ENCODE data around the gene CERS3. TPM values are rescaled to one million over a fixed set of nuclear protein-coding genes. Genes with fewer than 3 reads are reported as not detected.

Gene CERS3
- polyA plus RNA-seq, 1 of the 3 experiments (the other 2 are of a cell fraction) = not detected

DNA sequence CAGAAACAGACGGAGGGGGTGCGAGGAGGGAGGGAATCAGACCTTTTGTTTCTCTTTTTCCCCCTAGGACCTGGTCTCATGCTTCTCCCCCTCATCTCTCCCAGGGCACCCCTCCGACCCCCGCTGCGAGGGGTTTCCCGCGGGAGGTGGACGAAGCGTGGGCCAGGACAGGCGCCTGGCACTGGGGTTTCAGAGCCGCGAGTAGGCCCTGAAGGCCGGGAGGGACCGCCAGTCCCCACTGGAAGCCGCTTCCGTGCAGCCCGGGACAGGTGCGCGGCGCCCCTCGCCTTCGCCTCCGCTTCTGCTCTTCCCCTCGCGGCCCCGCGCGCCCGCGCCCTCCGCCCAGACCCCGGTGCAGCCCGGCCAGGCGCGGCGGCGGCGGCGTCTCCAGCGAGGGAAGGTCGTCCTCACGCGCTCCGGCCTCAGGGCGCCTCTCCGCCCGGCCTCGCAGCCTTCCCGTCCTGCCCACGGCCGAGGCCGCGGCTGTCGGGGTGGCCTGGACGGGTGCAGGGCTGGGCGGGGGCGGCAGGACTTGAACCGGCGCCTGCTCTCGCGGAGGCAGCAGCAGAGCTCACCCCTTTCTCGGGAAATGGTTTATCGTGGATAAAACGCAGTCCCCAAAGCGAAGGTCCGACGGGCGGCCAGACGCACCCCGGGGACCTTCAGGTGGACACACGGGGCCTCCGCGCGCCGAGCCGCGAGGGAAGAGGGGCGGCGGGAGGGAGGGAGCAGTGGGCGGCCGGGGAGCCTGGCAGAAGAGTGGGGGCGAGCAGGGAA lies 155.4 kb downstream of the CERS3 start:
- Histone ChIP-seq H3K9me3 (no peaks in the 10 kb centered on the region), H3K36me3 (replicated peaks in 1 of 2; ENCODE audit: control insufficient read depth in 1 of 2, insufficient read depth in 2 of 2, low read length in 1 of 2) (no peaks in the 10 kb centered on the region), H3K4me1 (ENCODE audit: control insufficient read depth in 1 of 2, insufficient read depth in 2 of 2, low read depth in 1 of 2, low read length in 1 of 2) (no peaks in the 10 kb centered on the region), H3K27me3 (ENCODE audit: insufficient read depth) (no peaks in the 10 kb centered on the region), H3K9ac (no peak overlapping the region), H3K79me2 (ENCODE audit: insufficient read depth) (no peaks in the 10 kb centered on the region), H3K4me3 (ENCODE audit: low read depth in 2 of 2, low read length in 1 of 2) (no peak overlapping the region), H3F3A (replicated peaks; ENCODE audit: insufficient read depth) (no peaks in the 10 kb centered on the region), H3K4me2 (no peak overlapping the region), H3K27ac (ENCODE audit: low read depth in 2 of 2, low read length in 1 of 2) (no peak overlapping the region), H2AFZ (ENCODE audit: low read depth) (no peak overlapping the region), H4K20me1 (ENCODE audit: insufficient read depth) (no peaks in the 10 kb centered on the region), H3K9me2 (no peaks in the 10 kb centered on the region)
- ChIA-PET CTCF (interaction anchor here (1.0 to 1.9 kb wide), 2 partner anchors 24 kb away, joined by 7 to 9 read pairs; no protein-coding TSS in a partner anchor), POLR2A (no interaction called here)
- DNase-seq = peak; percentile 59
- WGBS (ENCODE audit: low lambda C conversion rate) = 36% methylated on average over 29 of the region's 82 CpGs
- TF ChIP-seq, protein P1, sequence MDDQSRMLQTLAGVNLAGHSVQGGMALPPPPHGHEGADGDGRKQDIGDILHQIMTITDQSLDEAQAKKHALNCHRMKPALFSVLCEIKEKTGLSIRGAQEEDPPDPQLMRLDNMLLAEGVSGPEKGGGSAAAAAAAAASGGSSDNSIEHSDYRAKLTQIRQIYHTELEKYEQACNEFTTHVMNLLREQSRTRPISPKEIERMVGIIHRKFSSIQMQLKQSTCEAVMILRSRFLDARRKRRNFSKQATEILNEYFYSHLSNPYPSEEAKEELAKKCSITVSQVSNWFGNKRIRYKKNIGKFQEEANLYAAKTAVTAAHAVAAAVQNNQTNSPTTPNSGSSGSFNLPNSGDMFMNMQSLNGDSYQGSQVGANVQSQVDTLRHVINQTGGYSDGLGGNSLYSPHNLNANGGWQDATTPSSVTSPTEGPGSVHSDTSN (IDR thresholded peaks at IDR 0.05) = no peak
- no peak for TF ChIP-seq TAF1 (IDR thresholded peaks at IDR 0.05; ENCODE audit: borderline replicate concordance, low read depth, low read length)
- no peak for TF ChIP-seq FOXM1 (IDR thresholded peaks at IDR 0.05; ENCODE audit: low read depth)
- no peak for TF ChIP-seq TCF12 (IDR thresholded peaks at IDR 0.05)
- no peak for TF ChIP-seq NRF1 (IDR thresholded peaks at IDR 0.05; ENCODE audit: low read depth, low read length)
- TF ChIP-seq, protein P2, sequence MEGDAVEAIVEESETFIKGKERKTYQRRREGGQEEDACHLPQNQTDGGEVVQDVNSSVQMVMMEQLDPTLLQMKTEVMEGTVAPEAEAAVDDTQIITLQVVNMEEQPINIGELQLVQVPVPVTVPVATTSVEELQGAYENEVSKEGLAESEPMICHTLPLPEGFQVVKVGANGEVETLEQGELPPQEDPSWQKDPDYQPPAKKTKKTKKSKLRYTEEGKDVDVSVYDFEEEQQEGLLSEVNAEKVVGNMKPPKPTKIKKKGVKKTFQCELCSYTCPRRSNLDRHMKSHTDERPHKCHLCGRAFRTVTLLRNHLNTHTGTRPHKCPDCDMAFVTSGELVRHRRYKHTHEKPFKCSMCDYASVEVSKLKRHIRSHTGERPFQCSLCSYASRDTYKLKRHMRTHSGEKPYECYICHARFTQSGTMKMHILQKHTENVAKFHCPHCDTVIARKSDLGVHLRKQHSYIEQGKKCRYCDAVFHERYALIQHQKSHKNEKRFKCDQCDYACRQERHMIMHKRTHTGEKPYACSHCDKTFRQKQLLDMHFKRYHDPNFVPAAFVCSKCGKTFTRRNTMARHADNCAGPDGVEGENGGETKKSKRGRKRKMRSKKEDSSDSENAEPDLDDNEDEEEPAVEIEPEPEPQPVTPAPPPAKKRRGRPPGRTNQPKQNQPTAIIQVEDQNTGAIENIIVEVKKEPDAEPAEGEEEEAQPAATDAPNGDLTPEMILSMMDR (IDR thresholded peaks at IDR 0.05) = no peak
- no peak for TF ChIP-seq IRF3 (IDR thresholded peaks at IDR 0.05; ENCODE audit: low read depth, low read length)
- no peak for TF ChIP-seq EZH2phosphoT487 (IDR thresholded peaks at IDR 0.05; ENCODE audit: borderline replicate concordance, low read depth)
- no peak for TF ChIP-seq RFX5 (IDR thresholded peaks at IDR 0.05; ENCODE audit: low read length)
- no peak for TF ChIP-seq MEF2A (IDR thresholded peaks at IDR 0.05; ENCODE audit: borderline replicate concordance, low read depth)
- TF ChIP-seq EP300 (IDR thresholded peaks at IDR 0.05; ENCODE audit: borderline replicate concordance in 1 of 2, low read depth in 1 of 2, low read length in 1 of 2) = no peak
- no peak for TF ChIP-seq TEAD4 (IDR thresholded peaks at IDR 0.05; ENCODE audit: borderline replicate concordance, insufficient read depth)
- no peak for TF ChIP-seq RXRA (IDR thresholded peaks at IDR 0.05; ENCODE audit: borderline replicate concordance, low read depth)
- TF ChIP-seq, protein P3, sequence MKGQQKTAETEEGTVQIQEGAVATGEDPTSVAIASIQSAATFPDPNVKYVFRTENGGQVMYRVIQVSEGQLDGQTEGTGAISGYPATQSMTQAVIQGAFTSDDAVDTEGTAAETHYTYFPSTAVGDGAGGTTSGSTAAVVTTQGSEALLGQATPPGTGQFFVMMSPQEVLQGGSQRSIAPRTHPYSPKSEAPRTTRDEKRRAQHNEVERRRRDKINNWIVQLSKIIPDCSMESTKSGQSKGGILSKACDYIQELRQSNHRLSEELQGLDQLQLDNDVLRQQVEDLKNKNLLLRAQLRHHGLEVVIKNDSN (IDR thresholded peaks at IDR 0.05; ENCODE audit: borderline replicate concordance, low read depth) = no peak
- TF ChIP-seq POLR2AphosphoS5 (IDR thresholded peaks at IDR 0.05; ENCODE audit: low read depth, low read length) = no peak
- TF ChIP-seq ELF1 (IDR thresholded peaks at IDR 0.05) = no peak
